ENCODE measurements around the gene TAF11L13. TPM values are rescaled to one million over a fixed set of nuclear protein-coding genes. Genes with fewer than 3 reads are reported as not detected.
"Not testable (repeated sequence)": the region's sequence is repeated elsewhere in the genome, so short reads cannot be mapped to it uniquely, and the experiment has no call there.

Gene TAF11L13
- total RNA-seq (2014; rRNA removed; shearing (Covaris generic); ENCODE audit: low replicate concordance): not detected in 2 replicates

GRCh38 chr5:17631788-17632187 is at the start of gene TAF11L13:
TAF11L13 (plus strand) TSS chr5:17632088.
- not testable (repeated sequence) for DNase-seq; H3K27ac ChIP-seq (ENCODE audit: low read length); H2AFZ ChIP-seq (ENCODE audit: low read length); H3K9ac ChIP-seq (ENCODE audit: low read length); H3K9me2 ChIP-seq (replicated peaks; ENCODE audit: insufficient read depth, low read length); H3K4me3 ChIP-seq (ENCODE audit: low read length); H3K27me3 ChIP-seq (ENCODE audit: low read length); H4K20me1 ChIP-seq (ENCODE audit: insufficient read depth, low read depth, low read length); H3K4me2 ChIP-seq (ENCODE audit: low read depth, low read length, poor library complexity, severe bottlenecking); H3K9me3 ChIP-seq (ENCODE audit: low read length); H3K4me1 ChIP-seq (ENCODE audit: low read length); H3K36me3 ChIP-seq (ENCODE audit: insufficient read depth, low read length); H3K79me2 ChIP-seq (ENCODE audit: low read length)

GRCh38 chr5:17585658-17586057 is 46.2 kb upstream of the TAF11L13 start, which contains the start of gene TAF11L7:
TAF11L7 (minus strand) TSS chr5:17585758.
- not testable (repeated sequence) for H3K4me2 ChIP-seq (ENCODE audit: low read depth, low read length, poor library complexity, severe bottlenecking); H3K27ac ChIP-seq (ENCODE audit: low read length); DNase-seq; H3K4me1 ChIP-seq (ENCODE audit: low read length); H3K79me2 ChIP-seq (ENCODE audit: low read length); H2AFZ ChIP-seq (ENCODE audit: low read length); H3K4me3 ChIP-seq (ENCODE audit: low read length); H3K9me2 ChIP-seq (replicated peaks; ENCODE audit: insufficient read depth, low read length); H3K9ac ChIP-seq (ENCODE audit: low read length); H3K9me3 ChIP-seq (ENCODE audit: low read length); H4K20me1 ChIP-seq (ENCODE audit: insufficient read depth, low read depth, low read length); H3K36me3 ChIP-seq (ENCODE audit: insufficient read depth, low read length); H3K27me3 ChIP-seq (ENCODE audit: low read length)

GRCh38 chr5:17590860-17591259 is 41.0 kb upstream of the TAF11L13 start, which contains the start of gene TAF11L8:
TAF11L8 (minus strand) TSS chr5:17590960.
- H2AFZ ChIP-seq (ENCODE audit: low read length); H3K27ac ChIP-seq (ENCODE audit: low read length); H3K4me3 ChIP-seq (ENCODE audit: low read length); H4K20me1 ChIP-seq (ENCODE audit: insufficient read depth, low read depth, low read length); H3K9me2 ChIP-seq (replicated peaks; ENCODE audit: insufficient read depth, low read length); H3K27me3 ChIP-seq (ENCODE audit: low read length); DNase-seq; H3K9me3 ChIP-seq (ENCODE audit: low read length); H3K9ac ChIP-seq (ENCODE audit: low read length); H3K4me1 ChIP-seq (ENCODE audit: low read length); H3K79me2 ChIP-seq (ENCODE audit: low read length); H3K4me2 ChIP-seq (ENCODE audit: low read depth, low read length, poor library complexity, severe bottlenecking); H3K36me3 ChIP-seq (ENCODE audit: insufficient read depth, low read length): not testable (repeated sequence)

- not testable (repeated sequence) for H3K79me2 ChIP-seq (ENCODE audit: low read length); DNase-seq; H3K27ac ChIP-seq (ENCODE audit: low read length); H3K9me3 ChIP-seq (ENCODE audit: low read length); H3K4me1 ChIP-seq (ENCODE audit: low read length); H3K4me2 ChIP-seq (ENCODE audit: low read depth, low read length, poor library complexity, severe bottlenecking); H3K27me3 ChIP-seq (ENCODE audit: low read length); H2AFZ ChIP-seq (ENCODE audit: low read length); H3K9ac ChIP-seq (ENCODE audit: low read length); H3K9me2 ChIP-seq (replicated peaks; ENCODE audit: insufficient read depth, low read length); H3K36me3 ChIP-seq (ENCODE audit: insufficient read depth, low read length); H3K4me3 ChIP-seq (ENCODE audit: low read length); H4K20me1 ChIP-seq (ENCODE audit: insufficient read depth, low read depth, low read length)
Measured at GRCh38 chr5:17594255-17594654, 37.6 kb upstream of the TAF11L13 start, which contains the start of gene TAF11L9. TAF11L9 (minus strand) TSS chr5:17594394.

GRCh38 chr5:17597728-17598127 is 34.2 kb upstream of the TAF11L13 start, which contains the start of gene TAF11L10:
TAF11L10 (minus strand) TSS chr5:17597828.
- not testable (repeated sequence) for H3K79me2 ChIP-seq (ENCODE audit: low read length); H3K36me3 ChIP-seq (ENCODE audit: insufficient read depth, low read length); H3K27me3 ChIP-seq (ENCODE audit: low read length); H3K27ac ChIP-seq (ENCODE audit: low read length); H2AFZ ChIP-seq (ENCODE audit: low read length); H4K20me1 ChIP-seq (ENCODE audit: insufficient read depth, low read depth, low read length); H3K9me2 ChIP-seq (replicated peaks; ENCODE audit: insufficient read depth, low read length); DNase-seq; H3K4me3 ChIP-seq (ENCODE audit: low read length); H3K4me2 ChIP-seq (ENCODE audit: low read depth, low read length, poor library complexity, severe bottlenecking); H3K4me1 ChIP-seq (ENCODE audit: low read length); H3K9me3 ChIP-seq (ENCODE audit: low read length); H3K9ac ChIP-seq (ENCODE audit: low read length)

GRCh38 chr5:17603880-17604279 is 28.0 kb upstream of the TAF11L13 start, which contains the start of gene TAF11L11:
TAF11L11 (plus strand) TSS chr5:17604183.
- H3K27me3 ChIP-seq (ENCODE audit: low read length); H3K9me3 ChIP-seq (ENCODE audit: low read length); H3K4me1 ChIP-seq (ENCODE audit: low read length); H3K79me2 ChIP-seq (ENCODE audit: low read length); H3K9ac ChIP-seq (ENCODE audit: low read length); H3K27ac ChIP-seq (ENCODE audit: low read length); H3K36me3 ChIP-seq (ENCODE audit: insufficient read depth, low read length); H2AFZ ChIP-seq (ENCODE audit: low read length); H3K9me2 ChIP-seq (replicated peaks; ENCODE audit: insufficient read depth, low read length); H3K4me3 ChIP-seq (ENCODE audit: low read length); DNase-seq; H3K4me2 ChIP-seq (ENCODE audit: low read depth, low read length, poor library complexity, severe bottlenecking); H4K20me1 ChIP-seq (ENCODE audit: insufficient read depth, low read depth, low read length): not testable (repeated sequence)

- no peaks in the 10 kb centered on the region for H3K9me2 ChIP-seq (replicated peaks; ENCODE audit: insufficient read depth, low read length)
- H3K4me3 ChIP-seq (ENCODE audit: low read length): no peak overlapping the region
- no peak overlapping the region for H3K27ac ChIP-seq (ENCODE audit: low read length)
- no peaks in the 10 kb centered on the region for H3K79me2 ChIP-seq (ENCODE audit: low read length)
- H4K20me1 ChIP-seq (ENCODE audit: insufficient read depth, low read depth, low read length): no peaks in the 10 kb centered on the region
- no peak overlapping the region for H3K4me2 ChIP-seq (ENCODE audit: low read depth, low read length, poor library complexity, severe bottlenecking)
- H3K9ac ChIP-seq (ENCODE audit: low read length): no peak overlapping the region
- H3K27me3 ChIP-seq (ENCODE audit: low read length): no peaks in the 10 kb centered on the region
- no peaks in the 10 kb centered on the region for H3K4me1 ChIP-seq (ENCODE audit: low read length)
- H3K36me3 ChIP-seq (ENCODE audit: insufficient read depth, low read length): no peaks in the 10 kb centered on the region
- H2AFZ ChIP-seq (ENCODE audit: low read length): no peak overlapping the region
- no peak for DNase-seq
- H3K9me3 ChIP-seq (ENCODE audit: low read length): peaks cover 5% of the 10 kb centered on the region; the same call in 1 of the 2 replicates
Measured at GRCh38 chr5:17604951-17605350, 26.9 kb upstream of the TAF11L13 start.

- H3K9ac ChIP-seq (ENCODE audit: low read length); H3K9me2 ChIP-seq (replicated peaks; ENCODE audit: insufficient read depth, low read length); H2AFZ ChIP-seq (ENCODE audit: low read length); H3K4me1 ChIP-seq (ENCODE audit: low read length); DNase-seq; H3K4me2 ChIP-seq (ENCODE audit: low read depth, low read length, poor library complexity, severe bottlenecking); H3K79me2 ChIP-seq (ENCODE audit: low read length); H3K36me3 ChIP-seq (ENCODE audit: insufficient read depth, low read length); H3K27me3 ChIP-seq (ENCODE audit: low read length); H4K20me1 ChIP-seq (ENCODE audit: insufficient read depth, low read depth, low read length); H3K4me3 ChIP-seq (ENCODE audit: low read length); H3K27ac ChIP-seq (ENCODE audit: low read length); H3K9me3 ChIP-seq (ENCODE audit: low read length): not testable (repeated sequence)
Measured at GRCh38 chr5:17607461-17607860, 24.4 kb upstream of the TAF11L13 start.

GRCh38 chr5:17610092-17610491 is 21.8 kb upstream of the TAF11L13 start, which contains the start of gene TAF11L12:
TAF11L12 (plus strand) TSS chr5:17610392.
- H3K27me3 ChIP-seq (ENCODE audit: low read length); H3K27ac ChIP-seq (ENCODE audit: low read length); H3K4me3 ChIP-seq (ENCODE audit: low read length); H3K9me2 ChIP-seq (replicated peaks; ENCODE audit: insufficient read depth, low read length); H2AFZ ChIP-seq (ENCODE audit: low read length); DNase-seq; H3K36me3 ChIP-seq (ENCODE audit: insufficient read depth, low read length); H3K9me3 ChIP-seq (ENCODE audit: low read length); H3K9ac ChIP-seq (ENCODE audit: low read length); H3K4me2 ChIP-seq (ENCODE audit: low read depth, low read length, poor library complexity, severe bottlenecking); H3K4me1 ChIP-seq (ENCODE audit: low read length); H4K20me1 ChIP-seq (ENCODE audit: insufficient read depth, low read depth, low read length); H3K79me2 ChIP-seq (ENCODE audit: low read length): not testable (repeated sequence)
